ENCODE results near the gene SLC2A4RG. TPM values are rescaled to one million over a fixed set of nuclear protein-coding genes. Genes with fewer than 3 reads are reported as not detected.

SLC2A4RG gene
- total and polyA plus RNA-seq, 7 donors: 19.7 to 78.2 (median 33.0) TPM

- TF ChIP-seq EP300 (IDR thresholded peaks at IDR 0.05) (no peak), POLR2A (IDR thresholded peaks at IDR 0.05) (no peak), CTCF (IDR thresholded peaks at IDR 0.05) (no peak), POLR2AphosphoS5 (IDR thresholded peaks at IDR 0.05) (no peak)
- 62 to 76% methylated on average over 9 of the region's 9 CpGs for WGBS, 2 donors
- Histone ChIP-seq H3K27ac (no peak overlapping the region), H3K4me1 (peaks cover 0 to 9% (median 6%) of the 10 kb centered on the region in 4 donors), H3K4me3 (no peak overlapping the region), H3K36me3 (no peaks in the 10 kb centered on the region), H3K27me3 (peaks cover 0 to 14% (median 0%) of the 10 kb centered on the region in 3 donors), H3K9me3 (no peaks in the 10 kb centered on the region)
- DNase-seq: no peak
- intact Hi-C loops (cut with DNase I): loop anchor here (5.0 kb wide), 1 partner anchor 193 kb away; no protein-coding TSS in a partner anchor
Measured at GRCh38 chr20:63778857-63779256, 39.3 kb downstream of the SLC2A4RG start.

GRCh38 chr20:63781181-63781580, 41.6 kb downstream of the SLC2A4RG start:
- Histone ChIP-seq H3K27me3 (no peaks in the 10 kb centered on the region), H3K9me3 (no peaks in the 10 kb centered on the region), H3K4me3 (no peak overlapping the region), H3K36me3 (no peaks in the 10 kb centered on the region), H3K27ac (no peak overlapping the region), H3K4me1 (no peaks in the 10 kb centered on the region)
- no peak for TF ChIP-seq CTCF (IDR thresholded peaks at IDR 0.05)
- no peak for TF ChIP-seq POLR2A (IDR thresholded peaks at IDR 0.05)
- TF ChIP-seq EP300 (IDR thresholded peaks at IDR 0.05): no peak
- TF ChIP-seq POLR2AphosphoS5 (IDR thresholded peaks at IDR 0.05): no peak
- 88 to 90% methylated on average over 14 of the region's 14 CpGs for WGBS, 2 donors
- no peak for DNase-seq
- intact Hi-C loops (cut with DNase I): no loop called here

- no peaks in the 10 kb centered on the region for H3K36me3 ChIP-seq
- WGBS, 2 donors: 37 to 69% methylated on average over 18 of the region's 18 CpGs
- H3K4me3 ChIP-seq: no peak overlapping the region
- no peaks in the 10 kb centered on the region for H3K9me3 ChIP-seq
- no peaks in the 10 kb centered on the region for H3K4me1 ChIP-seq
- intact Hi-C loops (cut with DNase I): no loop called here
- H3K27ac ChIP-seq: no peak overlapping the region
- no peak for TF ChIP-seq EP300 (IDR thresholded peaks at IDR 0.05)
- no peak for TF ChIP-seq CTCF (IDR thresholded peaks at IDR 0.05)
- no peaks in the 10 kb centered on the region for H3K27me3 ChIP-seq
- DNase-seq: no peak
Measured at GRCh38 chr20:63782051-63782471, 42.5 kb downstream of the SLC2A4RG start.

GRCh38 chr20:63782521-63782971, 43.0 kb downstream of the SLC2A4RG start:
- no peak for TF ChIP-seq POLR2AphosphoS5 (IDR thresholded peaks at IDR 0.05)
- no peak for TF ChIP-seq CTCF (IDR thresholded peaks at IDR 0.05)
- TF ChIP-seq POLR2A (IDR thresholded peaks at IDR 0.05): no peak
- TF ChIP-seq EP300 (IDR thresholded peaks at IDR 0.05): no peak
- 54 to 71% methylated on average over 12 of the region's 12 CpGs for WGBS, 2 donors
- H3K4me1 ChIP-seq: no peaks in the 10 kb centered on the region
- no peak overlapping the region for H3K27ac ChIP-seq
- no peaks in the 10 kb centered on the region for H3K27me3 ChIP-seq
- no peaks in the 10 kb centered on the region for H3K9me3 ChIP-seq
- intact Hi-C loops (cut with DNase I): no loop called here
- no peak overlapping the region for H3K4me3 ChIP-seq
- H3K36me3 ChIP-seq: no peaks in the 10 kb centered on the region
- DNase-seq: no peak

GRCh38 chr20:63783970-63784369, 44.4 kb downstream of the SLC2A4RG start:
- WGBS, 2 donors: 88 to 89% methylated on average over 16 of the region's 16 CpGs
- no peaks in the 10 kb centered on the region for H3K9me3 ChIP-seq
- no peak overlapping the region for H3K27ac ChIP-seq
- intact Hi-C loops (cut with DNase I): no loop called here
- H3K4me1 ChIP-seq: no peaks in the 10 kb centered on the region
- no peaks in the 10 kb centered on the region for H3K27me3 ChIP-seq
- H3K36me3 ChIP-seq: peaks cover 0 to under 1% (median 0%) of the 10 kb centered on the region in 4 donors
- TF ChIP-seq CTCF (IDR thresholded peaks at IDR 0.05) (no peak), POLR2AphosphoS5 (IDR thresholded peaks at IDR 0.05) (no peak)
- no peak for DNase-seq
- no peak overlapping the region for H3K4me3 ChIP-seq
